GM12891 (cell line): ENCODE measurements around the gene L1CAM.

ENCODE experiments used
- PAX5 ChIP-seq: IDR thresholded peaks from 2 replicates; pipeline ENCODE4 v1.6.1; 2011; ENCODE audit warnings: low read length, moderate library complexity, mild to moderate bottlenecking; ENCODE audit not compliant: insufficient read depth, severe bottlenecking
- POLR2AphosphoS5 ChIP-seq: IDR thresholded peaks from 2 replicates; pipeline ENCODE4 v1.6.1; 2011; ENCODE audit warnings: low read depth, low read length, control low read depth
- POU2F2 ChIP-seq: IDR thresholded peaks from 2 replicates; pipeline ENCODE4 v1.6.1; 2011; ENCODE audit warnings: low read depth, mild to moderate bottlenecking, control low read depth, low read length, moderate library complexity

DNA sequence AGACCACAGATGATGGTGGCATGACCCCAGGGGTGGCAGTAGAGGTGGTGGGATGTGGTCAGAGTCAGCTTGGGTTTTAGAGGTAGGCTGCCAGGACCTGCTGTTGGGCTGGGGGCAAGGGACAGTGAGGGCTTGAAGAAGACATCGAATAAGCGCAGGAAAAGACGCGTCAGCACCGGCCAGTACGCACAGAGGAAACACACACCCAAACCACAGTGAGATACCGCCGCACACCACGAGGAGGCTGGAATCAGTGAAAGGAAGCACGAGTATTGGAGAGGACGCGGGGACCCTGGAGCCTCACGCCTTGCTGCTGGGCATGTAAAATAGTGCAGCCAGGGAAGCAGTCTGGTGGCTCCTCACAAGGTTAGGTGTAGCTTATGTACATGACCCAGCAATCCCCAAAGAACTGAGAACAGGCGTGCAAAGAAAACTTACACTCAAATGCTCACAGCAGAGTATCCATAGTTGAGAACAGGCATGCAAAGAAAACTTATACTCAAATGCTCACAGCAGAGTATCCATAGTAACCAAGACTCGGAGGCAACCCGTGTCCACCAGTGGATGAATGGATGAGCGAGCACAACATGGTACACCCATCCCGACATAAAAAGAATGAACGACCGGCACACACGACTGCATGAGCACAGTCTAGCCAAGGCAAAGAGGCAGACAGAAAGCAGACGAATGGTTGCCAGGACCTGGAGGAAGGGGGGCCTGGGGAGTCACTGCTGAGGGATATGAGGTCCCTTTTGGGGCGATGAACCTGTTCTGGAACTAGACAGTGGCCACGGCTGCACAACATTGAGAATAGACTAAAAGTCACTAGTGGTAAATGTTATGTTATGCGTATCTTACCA is 68.9 kb downstream of the L1CAM start:
- TF ChIP-seq POLR2AphosphoS5: no peak
- no peak for TF ChIP-seq POU2F2
- TF ChIP-seq PAX5: no peak
